HAP-1 (cell line): ENCODE measurements around the gene CFAP221.
"Not testable (repeated sequence)": the region's sequence is repeated elsewhere in the genome, so short reads cannot be mapped to it uniquely, and the experiment has no call there.

Experiments
- DNase-seq, 2 experiments: peaks; one replicate each; pipeline ENCODE4 v3.0.0-alpha.2; 2016 to 2020; ENCODE audit warnings: low spot score in 2 of 2
- H3K27me3 ChIP-seq: fragments of 250-450 bp; sonication (Bioruptor Pico); 2 replicates; pipeline ENCODE4 v1.5.1; 2020; ENCODE audit warnings: low read depth, mild to moderate bottlenecking, moderate library complexity
- H3K36me3 ChIP-seq: fragments of 250-450 bp; sonication (Bioruptor Pico); replicated peaks from 2 replicates; pipeline ENCODE4 v1.5.1; 2020; ENCODE audit warnings: mild to moderate bottlenecking
- H3K4me1 ChIP-seq: fragments of 250-450 bp; sonication (Bioruptor Pico); 2 replicates; pipeline ENCODE4 v1.5.1; 2020; ENCODE audit warnings: mild to moderate bottlenecking
- H3K4me3 ChIP-seq: fragments of 250-450 bp; sonication (Bioruptor Pico); 2 replicates; pipeline ENCODE4 v1.5.1; 2020; ENCODE audit warnings: mild to moderate bottlenecking, moderate library complexity
- H3K9me3 ChIP-seq: fragments of 250-450 bp; sonication (Bioruptor Pico); 2 replicates; pipeline ENCODE4 v1.5.1; 2020; ENCODE audit warnings: mild to moderate bottlenecking, moderate library complexity
- in situ Hi-C: fragments of 300-500 bp; cut with MboI; formaldehyde crosslinking; loops from 3 replicates; pipeline ENCODE4 v1.14.3; 2020; ENCODE audit warnings: low sequenced_read_pairs, inconsistent platforms, mixed read lengths

CFAP221 gene

GRCh38 chr2:119583291-119583690 is 39.0 kb downstream of the CFAP221 start:
- Histone ChIP-seq H3K27me3 (no peaks in the 10 kb centered on the region; the same call in 1 of the 2 replicates), H3K36me3 (no peaks in the 10 kb centered on the region), H3K4me1 (no peaks in the 10 kb centered on the region), H3K9me3 (no peaks in the 10 kb centered on the region), H3K4me3 (no peak overlapping the region)
- in situ Hi-C loops, result no loop called here
- DNase-seq, result no peak

DNA sequence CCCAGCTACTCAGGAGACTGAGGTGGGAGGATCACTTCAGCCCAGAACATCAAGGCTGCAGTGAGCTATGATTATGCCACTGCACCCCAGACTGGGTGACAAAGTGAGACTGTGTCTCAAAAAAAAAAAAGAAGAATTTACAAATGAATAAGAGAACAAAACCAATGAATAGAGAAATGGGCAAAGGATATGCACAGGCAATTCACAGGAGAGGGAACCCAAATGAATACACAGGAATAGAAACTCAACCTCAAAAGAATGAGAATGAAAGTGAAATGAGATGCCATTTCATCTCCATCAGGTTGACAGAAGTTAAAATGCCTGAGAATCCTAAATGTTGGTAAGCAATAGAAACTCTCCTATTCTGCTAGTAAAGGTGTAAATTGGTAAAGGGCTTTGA is 40.2 kb downstream of the CFAP221 start:
- no peaks in the 10 kb centered on the region for H3K9me3 ChIP-seq
- no peaks in the 10 kb centered on the region for H3K4me1 ChIP-seq
- DNase-seq, result no peak
- in situ Hi-C loops, result no loop called here
- no peak overlapping the region for H3K4me3 ChIP-seq
- H3K36me3 ChIP-seq, result no peaks in the 10 kb centered on the region
- no peaks in the 10 kb centered on the region; the same call in none of the 2 replicates for H3K27me3 ChIP-seq

DNA sequence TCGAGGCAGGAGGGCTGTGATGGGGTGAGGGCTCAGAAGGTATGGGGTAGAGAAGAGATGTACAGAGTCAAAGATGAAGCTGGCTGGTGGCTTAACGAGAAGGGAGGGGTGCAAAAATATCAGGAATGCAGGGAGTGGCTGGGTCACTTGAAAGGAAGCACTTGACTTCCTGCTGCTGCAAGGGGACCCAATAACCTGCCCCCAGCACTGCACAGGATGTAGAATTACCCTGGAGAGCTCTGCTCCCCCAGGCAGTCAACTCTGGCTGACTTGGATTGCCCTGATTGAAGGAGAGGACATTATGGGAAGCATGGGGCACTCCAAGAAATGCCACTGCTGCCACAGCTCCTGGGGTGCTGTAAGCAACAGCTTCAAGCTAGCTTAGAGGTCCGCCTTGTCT is 41.8 kb downstream of the CFAP221 start:
- Histone ChIP-seq H3K9me3 (no peaks in the 10 kb centered on the region), H3K4me1 (no peaks in the 10 kb centered on the region), H3K27me3 (no peaks in the 10 kb centered on the region; the same call in none of the 2 replicates), H3K4me3 (no peak overlapping the region), H3K36me3 (no peaks in the 10 kb centered on the region)
- no peak for DNase-seq
- in situ Hi-C loops, result no loop called here

GRCh38 chr2:119590873-119591272 is 46.6 kb downstream of the CFAP221 start:
- Histone ChIP-seq H3K9me3 (no peaks in the 10 kb centered on the region), H3K36me3 (no peaks in the 10 kb centered on the region), H3K27me3 (no peaks in the 10 kb centered on the region; the same call in none of the 2 replicates), H3K4me3 (no peak overlapping the region), H3K4me1 (no peaks in the 10 kb centered on the region)
- DNase-seq, result no peak
- in situ Hi-C loops, result no loop called here

DNA sequence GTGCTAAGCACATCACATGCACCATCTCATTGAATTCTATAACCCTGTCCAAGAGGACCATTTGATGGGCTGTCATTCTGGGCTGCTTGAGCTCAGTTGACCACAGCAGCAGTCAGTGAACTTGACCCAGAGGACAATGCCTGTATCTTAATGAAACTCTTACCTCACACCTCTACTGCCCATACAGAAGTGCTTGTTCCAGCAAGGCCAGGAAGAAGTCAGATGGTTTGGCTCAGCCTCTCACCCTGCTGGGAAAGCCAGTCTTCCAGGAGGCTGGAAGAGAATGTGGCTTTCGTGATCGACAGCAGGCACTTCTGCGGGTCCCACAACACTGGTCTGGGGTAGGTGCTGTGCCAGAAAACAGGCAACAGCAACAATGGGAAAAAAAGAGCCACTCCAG is 47.3 kb downstream of the CFAP221 start:
- H3K9me3 ChIP-seq, result no peaks in the 10 kb centered on the region
- DNase-seq, result no peak
- no peak overlapping the region for H3K4me3 ChIP-seq
- no peaks in the 10 kb centered on the region for H3K4me1 ChIP-seq
- H3K27me3 ChIP-seq, result no peaks in the 10 kb centered on the region; the same call in none of the 2 replicates
- H3K36me3 ChIP-seq, result no peaks in the 10 kb centered on the region
- in situ Hi-C loops, result no loop called here

GRCh38 chr2:119592436-119592835 is 48.2 kb downstream of the CFAP221 start:
- H3K4me3 ChIP-seq, result no peak overlapping the region
- in situ Hi-C loops, result no loop called here
- H3K36me3 ChIP-seq, result no peaks in the 10 kb centered on the region
- H3K9me3 ChIP-seq, result no peaks in the 10 kb centered on the region
- H3K4me1 ChIP-seq, result no peaks in the 10 kb centered on the region
- no peak for DNase-seq
- H3K27me3 ChIP-seq, result no peaks in the 10 kb centered on the region; the same call in none of the 2 replicates

- no peak for DNase-seq
- Histone ChIP-seq H3K9me3 (no peaks in the 10 kb centered on the region), H3K4me3 (no peak overlapping the region), H3K27me3 (no peaks in the 10 kb centered on the region), H3K36me3 (no peaks in the 10 kb centered on the region), H3K4me1 (no peaks in the 10 kb centered on the region)
- in situ Hi-C loops, result no loop called here
These were observed 52.4 kb downstream of the CFAP221 start for GRCh38 chr2:119596638-119597037.

GRCh38 chr2:119598596-119599263 is 54.5 kb downstream of the CFAP221 start:
- Histone ChIP-seq H3K4me1 (no peaks in the 10 kb centered on the region), H3K36me3 (no peaks in the 10 kb centered on the region), H3K4me3 (no peak overlapping the region), H3K9me3 (no peaks in the 10 kb centered on the region), H3K27me3 (no peaks in the 10 kb centered on the region)
- in situ Hi-C loops, result no loop called here
- no peak for DNase-seq

DNA sequence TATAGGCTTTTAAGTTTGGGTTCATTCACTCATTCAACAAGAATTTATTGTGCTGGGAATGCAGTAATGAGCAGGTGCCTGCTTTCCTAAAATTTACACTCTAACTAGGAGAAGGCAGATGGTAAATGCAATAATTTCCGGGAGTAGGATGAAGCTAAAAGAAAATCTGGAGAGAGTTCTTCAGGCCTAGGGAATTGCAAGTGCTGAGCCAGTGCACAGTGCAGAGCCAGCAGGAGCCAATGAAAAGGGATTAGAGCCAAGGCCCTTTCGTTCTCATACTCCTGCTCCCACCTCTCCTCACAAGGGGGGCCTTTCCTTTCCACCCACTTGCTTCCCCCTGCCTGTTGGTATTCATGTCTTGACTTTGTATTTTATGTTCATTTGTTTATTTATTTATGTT is 55.1 kb downstream of the CFAP221 start:
- no peak for DNase-seq

GRCh38 chr2:119605096-119605495 is 60.8 kb downstream of the CFAP221 start:
- no peaks in the 10 kb centered on the region for H3K36me3 ChIP-seq
- no peak for DNase-seq
- H3K4me1 ChIP-seq, result no peaks in the 10 kb centered on the region
- no peaks in the 10 kb centered on the region; the same call in 1 of the 2 replicates for H3K27me3 ChIP-seq
- in situ Hi-C loops, result no loop called here
- H3K4me3 ChIP-seq, result no peak overlapping the region
- no peaks in the 10 kb centered on the region for H3K9me3 ChIP-seq

More for the DNA sequence above, 55.1 kb downstream of the CFAP221 start:
- H3K36me3 ChIP-seq, result no peaks in the 10 kb centered on the region
- H3K4me3 ChIP-seq, result no peak overlapping the region
- H3K27me3 ChIP-seq, result no peaks in the 10 kb centered on the region
- no peaks in the 10 kb centered on the region for H3K9me3 ChIP-seq
- no peaks in the 10 kb centered on the region for H3K4me1 ChIP-seq
- in situ Hi-C loops, result no loop called here

- in situ Hi-C loops, result no loop called here
- DNase-seq, result no peak
- H3K27me3 ChIP-seq, result no peaks in the 10 kb centered on the region; the same call in 1 of the 2 replicates
These were observed 62.4 kb downstream of the CFAP221 start for GRCh38 chr2:119606674-119607073.

DNA sequence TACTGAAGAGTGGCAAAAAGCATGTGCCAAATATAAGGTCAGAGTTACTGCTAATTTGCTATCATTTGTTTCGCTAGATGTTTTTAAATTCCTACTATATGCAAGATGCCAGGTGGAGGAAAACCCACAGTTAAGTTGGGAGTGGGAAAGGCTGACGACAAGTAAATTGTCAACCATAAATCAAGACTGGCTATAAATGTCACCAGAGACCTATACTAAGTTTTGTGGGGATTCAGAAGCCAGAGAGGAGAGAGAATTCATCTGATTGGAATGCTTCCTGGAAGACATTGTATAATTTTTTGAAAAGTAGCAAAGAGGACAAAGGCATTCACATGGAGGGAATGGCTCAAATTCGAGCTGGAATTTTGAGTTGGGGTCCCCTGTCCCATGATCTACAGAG is 64.3 kb downstream of the CFAP221 start:
- DNase-seq, result no peak
- in situ Hi-C loops, result no loop called here

More at GRCh38 chr2:119606674-119607073, 62.4 kb downstream of the CFAP221 start:
- no peaks in the 10 kb centered on the region for H3K4me1 ChIP-seq
- H3K36me3 ChIP-seq, result no peaks in the 10 kb centered on the region
- no peaks in the 10 kb centered on the region for H3K9me3 ChIP-seq
- no peak overlapping the region for H3K4me3 ChIP-seq

GRCh38 chr2:119609337-119609736 is 65.1 kb downstream of the CFAP221 start:
- in situ Hi-C loops, result no loop called here
- Histone ChIP-seq H3K27me3 (no peaks in the 10 kb centered on the region; the same call in 1 of the 2 replicates), H3K4me1 (no peaks in the 10 kb centered on the region), H3K36me3 (no peaks in the 10 kb centered on the region), H3K9me3 (no peaks in the 10 kb centered on the region), H3K4me3 (no peak overlapping the region)
- no peak for DNase-seq

More for the DNA sequence above, 64.3 kb downstream of the CFAP221 start:
- H3K9me3 ChIP-seq, result no peaks in the 10 kb centered on the region
- H3K36me3 ChIP-seq, result no peaks in the 10 kb centered on the region
- no peaks in the 10 kb centered on the region; the same call in 1 of the 2 replicates for H3K27me3 ChIP-seq
- H3K4me3 ChIP-seq, result no peak overlapping the region
- H3K4me1 ChIP-seq, result no peaks in the 10 kb centered on the region

GRCh38 chr2:119614140-119614539 is 69.9 kb downstream of the CFAP221 start:
- H3K9me3 ChIP-seq, in situ Hi-C loops: not testable (repeated sequence)

DNA sequence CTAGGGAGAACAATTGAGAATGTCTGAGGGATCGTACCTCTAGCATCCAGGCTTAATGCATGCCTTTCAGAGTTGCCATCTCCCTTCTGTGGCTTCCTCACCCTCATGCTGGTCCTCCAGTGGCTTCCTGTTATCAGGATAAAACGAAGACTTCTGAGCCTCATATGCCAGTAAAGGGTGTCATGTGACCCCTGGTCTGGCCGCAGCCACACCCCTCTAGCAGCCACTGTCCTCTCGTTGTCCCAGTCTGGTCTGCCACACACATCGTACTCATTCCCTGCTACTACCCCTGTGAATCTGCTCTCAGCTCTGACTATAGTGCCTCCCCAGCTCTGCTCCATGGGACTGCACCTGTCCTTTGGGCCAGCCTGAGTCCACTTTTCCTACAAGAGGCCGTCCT is 72.2 kb downstream of the CFAP221 start:
- Histone ChIP-seq H3K4me3 (no peak overlapping the region), H3K36me3 (no peaks in the 10 kb centered on the region), H3K27me3 (no peaks in the 10 kb centered on the region), H3K4me1 (no peaks in the 10 kb centered on the region), H3K9me3 (no peaks in the 10 kb centered on the region)
- in situ Hi-C loops, result no loop called here
- DNase-seq, result no peak

More at GRCh38 chr2:119614140-119614539, 69.9 kb downstream of the CFAP221 start:
- DNase-seq, H3K27me3 ChIP-seq, H3K4me1 ChIP-seq, H3K4me3 ChIP-seq, H3K36me3 ChIP-seq: not testable (repeated sequence)
